ENCODE results near the gene FGF19. TPM values are rescaled to one million over a fixed set of nuclear protein-coding genes. Genes with fewer than 3 reads are reported as not detected.

The FGF19 gene
- total RNA-seq, 1 donor from 2014 or later, result 3.5 TPM

GRCh38 chr11:69682221-69682620 is 21.6 kb downstream of the FGF19 start:
- DNase-seq (ENCODE audit: extremely low spot score, unreplicated experiment), result no peak
- Mint-ChIP-seq H3K4me1 (ENCODE audit: unreplicated experiment) (no peaks in the 10 kb centered on the region), H3K27ac (no peak overlapping the region), H3K4me3 (no peak overlapping the region), H3K27me3 (peaks cover 2% of the 10 kb centered on the region), H3K36me3 (no peaks in the 10 kb centered on the region), H3K9me3 (no peaks in the 10 kb centered on the region)
- no peak for TF ChIP-seq CTCF (conservative IDR thresholded peaks at IDR 0.05)

- no peak overlapping the region for H3K4me3 Mint-ChIP-seq
- no peaks in the 10 kb centered on the region for H3K4me1 Mint-ChIP-seq (ENCODE audit: unreplicated experiment)
- no peaks in the 10 kb centered on the region for H3K9me3 Mint-ChIP-seq
- no peak for DNase-seq (ENCODE audit: extremely low spot score, unreplicated experiment)
- H3K27ac Mint-ChIP-seq, result no peak overlapping the region
- peaks cover 2% of the 10 kb centered on the region for H3K27me3 Mint-ChIP-seq
- TF ChIP-seq CTCF (conservative IDR thresholded peaks at IDR 0.05), result no peak
- H3K36me3 Mint-ChIP-seq, result no peaks in the 10 kb centered on the region
These were observed 23.1 kb downstream of the FGF19 start for GRCh38 chr11:69680688-69681087.

GRCh38 chr11:69677749-69678148 is 26.1 kb downstream of the FGF19 start:
- no peak for DNase-seq (ENCODE audit: extremely low spot score, unreplicated experiment)
- H3K9me3 Mint-ChIP-seq, result no peaks in the 10 kb centered on the region
- peaks cover 4% of the 10 kb centered on the region for H3K36me3 Mint-ChIP-seq
- H3K27me3 Mint-ChIP-seq, result peaks cover 2% of the 10 kb centered on the region
- peaks cover 9% of the 10 kb centered on the region for H3K4me1 Mint-ChIP-seq (ENCODE audit: unreplicated experiment)
- no peak overlapping the region for H3K27ac Mint-ChIP-seq
- TF ChIP-seq CTCF (conservative IDR thresholded peaks at IDR 0.05), result no peak
- no peak overlapping the region for H3K4me3 Mint-ChIP-seq

GRCh38 chr11:69674886-69675714 is 28.7 kb downstream of the FGF19 start, which contains the start of gene LTO1:
Gene LTO1, minus strand, starts transcription at chr11:69675353. Its CDS starts 114 bp downstream, at chr11:69675239.
- peaks cover 2% of the 10 kb centered on the region for H3K27me3 Mint-ChIP-seq
- peak within 1 kb of the TSS; percentile 87 for H3K27ac Mint-ChIP-seq
- H3K4me3 Mint-ChIP-seq, result peak within 1 kb of the TSS; percentile 94
- peaks cover 10% of the 10 kb centered on the region for H3K36me3 Mint-ChIP-seq
- DNase-seq (ENCODE audit: extremely low spot score, unreplicated experiment), result peak; percentile 99
- TF ChIP-seq CTCF (conservative IDR thresholded peaks at IDR 0.05), result no peak
- H3K4me1 Mint-ChIP-seq (ENCODE audit: unreplicated experiment), result peaks cover 15% of the 10 kb centered on the region
- no peaks in the 10 kb centered on the region for H3K9me3 Mint-ChIP-seq

GRCh38 chr11:69674267-69674885 is 29.4 kb downstream of the FGF19 start:
- peaks cover 17% of the 10 kb centered on the region for H3K4me1 Mint-ChIP-seq (ENCODE audit: unreplicated experiment)
- H3K27ac Mint-ChIP-seq, result peak overlapping the region; percentile 87
- H3K27me3 Mint-ChIP-seq, result peaks cover 2% of the 10 kb centered on the region
- H3K9me3 Mint-ChIP-seq, result no peaks in the 10 kb centered on the region
- DNase-seq (ENCODE audit: extremely low spot score, unreplicated experiment), result no peak
- TF ChIP-seq CTCF (conservative IDR thresholded peaks at IDR 0.05), result no peak
- H3K36me3 Mint-ChIP-seq, result peaks cover 12% of the 10 kb centered on the region
- H3K4me3 Mint-ChIP-seq, result peak overlapping the region; percentile 94
